ENCODE results near the gene ADGRG3.

Gene ADGRG3

DNA sequence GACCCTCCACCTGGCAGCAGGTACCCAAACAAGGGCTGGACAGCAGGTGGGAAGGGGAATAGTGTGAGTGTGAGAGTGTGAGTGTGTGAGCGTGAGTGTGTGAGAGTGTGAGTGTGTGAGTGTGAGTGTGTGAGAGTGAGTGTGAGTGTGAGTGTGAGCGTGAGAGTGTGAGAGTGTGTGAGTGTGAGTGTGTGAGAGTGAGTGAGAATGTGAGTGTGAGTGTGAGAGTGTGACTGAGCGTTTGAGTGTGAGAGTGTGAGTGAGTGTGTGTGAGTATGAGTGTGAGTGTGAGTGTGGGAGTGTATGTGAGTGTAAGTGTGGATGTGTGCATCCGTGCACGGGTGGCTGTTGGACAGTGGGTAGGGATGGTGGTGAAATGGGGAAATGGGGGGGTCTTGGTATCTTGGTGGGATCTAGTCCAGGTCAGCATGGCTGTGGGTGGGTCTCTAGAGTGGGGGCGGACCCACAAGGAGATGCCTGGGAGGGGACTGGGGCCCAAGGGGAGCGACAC is 39.3 kb upstream of the ADGRG3 start:
- Histone ChIP-seq H3K27ac (ENCODE audit: low read depth, low read length) (no peak overlapping the region), H3K4me2 (ENCODE audit: low read length) (no peak overlapping the region), H3K27me3 (ENCODE audit: control insufficient read depth, low read length) (peaks cover 31% of the 10 kb centered on the region), H3K9me2 (replicated peaks; ENCODE audit: control insufficient read depth, low read length) (no peaks in the 10 kb centered on the region), H3K4me1 (ENCODE audit: control insufficient read depth, low read length) (no peaks in the 10 kb centered on the region), H3K4me3 (ENCODE audit: low read length) (no peak overlapping the region), H4K20me1 (ENCODE audit: control insufficient read depth, insufficient read depth, low read depth, low read length) (no peaks in the 10 kb centered on the region), H3K36me3 (ENCODE audit: control insufficient read depth, low read length) (no peaks in the 10 kb centered on the region), H3K79me2 (ENCODE audit: control insufficient read depth, low read length) (no peaks in the 10 kb centered on the region), H3K9me3 (ENCODE audit: control insufficient read depth, insufficient read depth, low read length) (no peaks in the 10 kb centered on the region), H3F3A (ENCODE audit: control insufficient read depth, insufficient read depth) (no peaks in the 10 kb centered on the region)
- no peak for TF ChIP-seq EZH2phosphoT487 (IDR thresholded peaks at IDR 0.05; ENCODE audit: borderline replicate concordance, low read length)
- TF ChIP-seq, protein P1, sequence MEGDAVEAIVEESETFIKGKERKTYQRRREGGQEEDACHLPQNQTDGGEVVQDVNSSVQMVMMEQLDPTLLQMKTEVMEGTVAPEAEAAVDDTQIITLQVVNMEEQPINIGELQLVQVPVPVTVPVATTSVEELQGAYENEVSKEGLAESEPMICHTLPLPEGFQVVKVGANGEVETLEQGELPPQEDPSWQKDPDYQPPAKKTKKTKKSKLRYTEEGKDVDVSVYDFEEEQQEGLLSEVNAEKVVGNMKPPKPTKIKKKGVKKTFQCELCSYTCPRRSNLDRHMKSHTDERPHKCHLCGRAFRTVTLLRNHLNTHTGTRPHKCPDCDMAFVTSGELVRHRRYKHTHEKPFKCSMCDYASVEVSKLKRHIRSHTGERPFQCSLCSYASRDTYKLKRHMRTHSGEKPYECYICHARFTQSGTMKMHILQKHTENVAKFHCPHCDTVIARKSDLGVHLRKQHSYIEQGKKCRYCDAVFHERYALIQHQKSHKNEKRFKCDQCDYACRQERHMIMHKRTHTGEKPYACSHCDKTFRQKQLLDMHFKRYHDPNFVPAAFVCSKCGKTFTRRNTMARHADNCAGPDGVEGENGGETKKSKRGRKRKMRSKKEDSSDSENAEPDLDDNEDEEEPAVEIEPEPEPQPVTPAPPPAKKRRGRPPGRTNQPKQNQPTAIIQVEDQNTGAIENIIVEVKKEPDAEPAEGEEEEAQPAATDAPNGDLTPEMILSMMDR (IDR thresholded peaks at IDR 0.05; ENCODE audit: low read depth, low read length, poor library complexity, severe bottlenecking), result no peak

DNA sequence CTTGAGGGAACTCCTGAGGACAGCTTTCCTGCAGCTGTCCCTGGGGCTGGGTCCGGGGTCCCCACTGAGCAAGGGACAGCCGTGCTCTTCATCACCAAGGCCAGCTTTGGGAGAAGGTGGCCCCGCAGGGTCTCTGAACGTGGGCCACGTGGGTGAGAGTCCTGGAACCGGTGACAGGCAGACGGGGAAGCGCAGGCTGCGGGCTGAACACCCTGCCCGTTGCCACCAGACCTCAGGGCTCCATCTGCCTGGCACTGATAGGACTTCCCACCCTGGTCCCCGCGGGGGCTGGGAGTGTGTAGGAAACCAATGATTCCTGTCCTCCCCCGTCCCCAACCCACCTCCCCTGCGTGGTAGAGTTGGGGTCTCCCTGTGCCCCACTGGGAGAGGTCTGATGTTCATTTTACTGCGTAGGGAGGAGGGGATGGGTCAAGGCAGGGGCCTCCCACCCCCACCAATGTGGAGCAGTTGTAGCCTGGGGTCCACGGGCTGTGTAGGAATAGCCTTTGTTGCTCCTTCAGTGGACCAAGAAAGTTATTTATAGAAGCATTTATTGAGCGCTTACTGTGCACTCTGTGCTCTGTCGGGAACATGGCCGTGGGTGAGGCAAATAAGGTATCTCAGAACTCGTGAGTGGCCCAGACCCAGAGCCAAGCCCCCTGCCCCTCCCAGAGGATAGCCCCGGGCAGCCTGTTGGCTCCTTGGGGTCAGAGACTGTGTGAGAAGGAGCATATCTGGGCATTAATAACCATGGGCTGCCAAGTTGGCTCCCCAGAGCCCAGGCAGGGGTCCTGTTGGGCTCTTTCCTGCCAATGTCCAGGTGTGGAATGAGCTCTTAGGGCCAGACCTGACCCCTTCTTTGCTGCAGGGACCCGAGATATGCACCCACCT is 38.3 kb upstream of the ADGRG3 start:
- no peak overlapping the region for H3K27ac ChIP-seq (ENCODE audit: low read depth, low read length)
- TF ChIP-seq, protein P1 (IDR thresholded peaks at IDR 0.05; ENCODE audit: low read depth, low read length, poor library complexity, severe bottlenecking), result no peak
- TF ChIP-seq EZH2phosphoT487 (IDR thresholded peaks at IDR 0.05; ENCODE audit: borderline replicate concordance, low read length), result no peak
- no peaks in the 10 kb centered on the region for H3K4me1 ChIP-seq (ENCODE audit: control insufficient read depth, low read length)
- H3K4me3 ChIP-seq (ENCODE audit: low read length), result no peak overlapping the region
- no peaks in the 10 kb centered on the region for H4K20me1 ChIP-seq (ENCODE audit: control insufficient read depth, insufficient read depth, low read depth, low read length)
- H3K9me3 ChIP-seq (ENCODE audit: control insufficient read depth, insufficient read depth, low read length), result no peaks in the 10 kb centered on the region
- peaks cover 35% of the 10 kb centered on the region for H3K27me3 ChIP-seq (ENCODE audit: control insufficient read depth, low read length)
- H3K79me2 ChIP-seq (ENCODE audit: control insufficient read depth, low read length), result no peaks in the 10 kb centered on the region
- H3K4me2 ChIP-seq (ENCODE audit: low read length), result no peak overlapping the region
- H3K9me2 ChIP-seq (replicated peaks; ENCODE audit: control insufficient read depth, low read length), result no peaks in the 10 kb centered on the region
- H3K36me3 ChIP-seq (ENCODE audit: control insufficient read depth, low read length), result no peaks in the 10 kb centered on the region
- no peaks in the 10 kb centered on the region for H3F3A ChIP-seq (ENCODE audit: control insufficient read depth, insufficient read depth)

DNA sequence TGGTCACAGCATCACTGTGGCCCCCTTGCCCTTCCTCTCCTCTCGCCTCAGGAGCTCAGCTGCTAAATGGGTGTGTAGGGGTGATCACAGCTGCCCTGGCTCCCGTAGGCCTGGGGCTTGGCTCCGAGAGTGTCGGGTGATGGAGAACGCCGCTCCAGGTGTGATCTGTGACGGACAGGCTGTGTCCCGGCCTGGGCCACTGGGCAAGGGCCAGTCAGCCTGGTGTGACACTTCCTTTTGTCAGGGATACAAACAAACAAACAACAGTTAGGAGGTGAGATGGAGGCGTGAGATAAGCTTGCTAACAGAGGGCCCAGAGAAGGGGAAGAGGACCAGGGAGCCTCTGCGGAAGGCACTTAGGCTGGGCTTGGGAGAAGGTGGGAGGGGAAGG is 37.7 kb upstream of the ADGRG3 start:
- Histone ChIP-seq H3K27ac (ENCODE audit: low read depth, low read length) (no peak overlapping the region), H3K9me3 (ENCODE audit: control insufficient read depth, insufficient read depth, low read length) (no peaks in the 10 kb centered on the region), H3K36me3 (ENCODE audit: control insufficient read depth, low read length) (no peaks in the 10 kb centered on the region), H4K20me1 (ENCODE audit: control insufficient read depth, insufficient read depth, low read depth, low read length) (no peaks in the 10 kb centered on the region), H3K27me3 (ENCODE audit: control insufficient read depth, low read length) (peaks cover 38% of the 10 kb centered on the region), H3K4me3 (ENCODE audit: low read length) (no peak overlapping the region), H3K4me1 (ENCODE audit: control insufficient read depth, low read length) (no peaks in the 10 kb centered on the region), H3K79me2 (ENCODE audit: control insufficient read depth, low read length) (no peaks in the 10 kb centered on the region), H3F3A (ENCODE audit: control insufficient read depth, insufficient read depth) (no peaks in the 10 kb centered on the region), H3K9me2 (replicated peaks; ENCODE audit: control insufficient read depth, low read length) (no peaks in the 10 kb centered on the region), H3K4me2 (ENCODE audit: low read length) (no peak overlapping the region)
- TF ChIP-seq, protein P1 (IDR thresholded peaks at IDR 0.05; ENCODE audit: low read depth, low read length, poor library complexity, severe bottlenecking), result no peak
- no peak for TF ChIP-seq EZH2phosphoT487 (IDR thresholded peaks at IDR 0.05; ENCODE audit: borderline replicate concordance, low read length)

Data from DOHH2 (cell line).